Thyroid gland (tissue), 4 donors: ENCODE measurements around the gene RPS6KC1.

Experiments used
- CTCF ChIP-seq, 6 experiments: fragments of 200-600 bp in 3 of 6; fragments of 450-650 bp in 3 of 6; sonication (generic) in 3 of 6; IDR thresholded peaks; one replicate each; pipeline ENCODE4 v1.5.1; 2016 to 2019; ENCODE audit warnings: antibody characterized with exemption in 6 of 6, mild to moderate bottlenecking in 2 of 6, inconsistent platforms in 1 of 6, moderate library complexity in 1 of 6
- POLR2A ChIP-seq, 2 donors: fragments of 450-650 bp; IDR thresholded peaks; one replicate each; pipeline ENCODE4 v1.6.1; 2017; ENCODE audit warnings: antibody characterized with exemption in 2 of 2, mild to moderate bottlenecking in 2 of 2, moderate library complexity in 1 of 2

GRCh38 chr1:213277036-213277435, 226.0 kb downstream of the RPS6KC1 start:
- TF ChIP-seq CTCF (IDR thresholded peaks at IDR 0.05) (no peak), POLR2A (IDR thresholded peaks at IDR 0.05) (no peak)
